ENCODE measurements around the gene FAM83G.

DNA sequence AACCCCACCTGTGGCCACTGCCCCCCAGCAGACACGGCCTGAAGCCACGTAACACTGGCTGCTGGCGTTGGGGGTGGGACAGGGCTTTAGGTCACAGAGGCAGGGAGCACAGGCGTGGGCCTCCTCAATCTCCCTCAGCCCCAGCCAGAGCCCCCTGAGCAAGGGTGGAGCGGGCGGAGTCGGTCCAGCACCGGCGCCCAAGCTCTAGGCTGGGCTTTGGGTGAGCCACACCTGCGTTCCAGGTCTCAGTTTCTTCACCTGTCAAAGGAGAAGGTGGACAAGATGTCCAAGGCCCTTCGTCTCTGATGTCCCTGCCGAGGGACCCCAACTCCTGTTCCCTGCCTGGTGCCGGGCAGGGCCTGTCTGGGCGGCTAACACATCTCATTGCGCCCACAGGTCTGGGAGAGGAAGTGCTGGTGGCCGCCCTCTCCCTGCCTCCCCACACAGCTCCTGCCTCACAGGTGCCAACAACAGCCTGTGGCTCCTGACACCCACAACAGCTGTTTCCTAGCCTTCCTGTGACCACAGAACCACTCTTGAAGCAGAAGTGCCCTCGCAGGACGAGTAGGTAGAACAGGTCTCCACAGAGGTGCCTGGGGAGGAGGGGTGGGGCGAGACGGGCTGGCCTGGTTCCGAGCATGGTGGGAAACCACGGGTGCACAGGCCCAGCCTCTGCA lies 12.0 kb downstream of the FAM83G start:
- TF ChIP-seq POLR2A (IDR thresholded peaks at IDR 0.05) = no peak
- TF ChIP-seq, protein P1, sequence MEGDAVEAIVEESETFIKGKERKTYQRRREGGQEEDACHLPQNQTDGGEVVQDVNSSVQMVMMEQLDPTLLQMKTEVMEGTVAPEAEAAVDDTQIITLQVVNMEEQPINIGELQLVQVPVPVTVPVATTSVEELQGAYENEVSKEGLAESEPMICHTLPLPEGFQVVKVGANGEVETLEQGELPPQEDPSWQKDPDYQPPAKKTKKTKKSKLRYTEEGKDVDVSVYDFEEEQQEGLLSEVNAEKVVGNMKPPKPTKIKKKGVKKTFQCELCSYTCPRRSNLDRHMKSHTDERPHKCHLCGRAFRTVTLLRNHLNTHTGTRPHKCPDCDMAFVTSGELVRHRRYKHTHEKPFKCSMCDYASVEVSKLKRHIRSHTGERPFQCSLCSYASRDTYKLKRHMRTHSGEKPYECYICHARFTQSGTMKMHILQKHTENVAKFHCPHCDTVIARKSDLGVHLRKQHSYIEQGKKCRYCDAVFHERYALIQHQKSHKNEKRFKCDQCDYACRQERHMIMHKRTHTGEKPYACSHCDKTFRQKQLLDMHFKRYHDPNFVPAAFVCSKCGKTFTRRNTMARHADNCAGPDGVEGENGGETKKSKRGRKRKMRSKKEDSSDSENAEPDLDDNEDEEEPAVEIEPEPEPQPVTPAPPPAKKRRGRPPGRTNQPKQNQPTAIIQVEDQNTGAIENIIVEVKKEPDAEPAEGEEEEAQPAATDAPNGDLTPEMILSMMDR (IDR thresholded peaks at IDR 0.05) = no peak
